Body of pancreas (tissue), 4 donors: ENCODE data around the gene TMEM204.

Experiments used
- POLR2A ChIP-seq, 3 donors: fragments of 450-650 bp; IDR thresholded peaks; one replicate each; pipeline ENCODE4 v1.6.1; 2016; ENCODE audit warnings: antibody characterized with exemption in 3 of 3, mild to moderate bottlenecking in 2 of 3
- TF ChIP-seq, protein P1 (sequence below), 7 experiments: fragments of 450-650 bp in 4 of 7; fragments of 200-600 bp in 3 of 7; sonication (generic) in 3 of 7; IDR thresholded peaks; one replicate each; pipeline ENCODE4 v1.5.1; 2016 to 2019; ENCODE audit warnings: antibody characterized with exemption in 7 of 7

DNA sequence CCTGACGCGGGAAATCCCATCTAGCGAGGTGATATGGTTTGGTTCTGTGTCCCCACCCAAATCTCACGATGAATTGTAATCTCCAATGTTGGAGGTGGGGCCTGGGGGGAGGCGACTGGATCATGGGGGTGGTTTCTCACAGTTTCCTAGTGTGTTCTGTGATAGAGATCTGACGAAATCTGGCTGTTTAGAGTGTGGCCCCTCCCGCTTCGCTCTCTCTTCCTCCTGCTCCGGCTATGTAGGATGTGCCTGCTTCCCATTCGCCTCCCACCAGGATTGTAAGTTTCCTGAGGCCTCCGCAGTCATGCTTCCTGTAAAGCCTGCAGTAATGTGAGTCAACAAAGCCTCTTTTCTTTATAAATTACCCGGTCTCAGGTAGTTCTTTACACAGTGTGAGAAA, 46.8 kb downstream of the TMEM204 start:
- TF ChIP-seq, protein P1, sequence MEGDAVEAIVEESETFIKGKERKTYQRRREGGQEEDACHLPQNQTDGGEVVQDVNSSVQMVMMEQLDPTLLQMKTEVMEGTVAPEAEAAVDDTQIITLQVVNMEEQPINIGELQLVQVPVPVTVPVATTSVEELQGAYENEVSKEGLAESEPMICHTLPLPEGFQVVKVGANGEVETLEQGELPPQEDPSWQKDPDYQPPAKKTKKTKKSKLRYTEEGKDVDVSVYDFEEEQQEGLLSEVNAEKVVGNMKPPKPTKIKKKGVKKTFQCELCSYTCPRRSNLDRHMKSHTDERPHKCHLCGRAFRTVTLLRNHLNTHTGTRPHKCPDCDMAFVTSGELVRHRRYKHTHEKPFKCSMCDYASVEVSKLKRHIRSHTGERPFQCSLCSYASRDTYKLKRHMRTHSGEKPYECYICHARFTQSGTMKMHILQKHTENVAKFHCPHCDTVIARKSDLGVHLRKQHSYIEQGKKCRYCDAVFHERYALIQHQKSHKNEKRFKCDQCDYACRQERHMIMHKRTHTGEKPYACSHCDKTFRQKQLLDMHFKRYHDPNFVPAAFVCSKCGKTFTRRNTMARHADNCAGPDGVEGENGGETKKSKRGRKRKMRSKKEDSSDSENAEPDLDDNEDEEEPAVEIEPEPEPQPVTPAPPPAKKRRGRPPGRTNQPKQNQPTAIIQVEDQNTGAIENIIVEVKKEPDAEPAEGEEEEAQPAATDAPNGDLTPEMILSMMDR (IDR thresholded peaks at IDR 0.05): no peak
- TF ChIP-seq POLR2A (IDR thresholded peaks at IDR 0.05): no peak
